Measurements from ENCODE around the gene GRIK4. TPM values are rescaled to one million over a fixed set of nuclear protein-coding genes. Genes with fewer than 3 reads are reported as not detected.

The GRIK4 gene
- polyA plus RNA-seq, 1 donor: 0.94 TPM

- Histone ChIP-seq H3K27ac (ENCODE audit: low read length) (no peak overlapping the region), H3K4me1 (ENCODE audit: control insufficient read depth, insufficient read depth, low read length) (no peaks in the 10 kb centered on the region), H3K4me3 (ENCODE audit: low read length) (no peak overlapping the region), H3K36me3 (ENCODE audit: control insufficient read depth, insufficient read depth, low read length) (no peaks in the 10 kb centered on the region), H3K9me3 (ENCODE audit: control insufficient read depth, low read depth, low read length) (no peaks in the 10 kb centered on the region), H3K27me3 (ENCODE audit: control insufficient read depth, insufficient read depth, low read length) (no peaks in the 10 kb centered on the region)
- WGBS (ENCODE audit: insufficient coverage, low lambda C conversion rate): no CpG with 5 or more reads among the region's 5 CpGs
- no peak for DNase-seq
Observed at GRCh38 chr11:120682866-120683265, 171.3 kb downstream of the GRIK4 start.

- no peaks in the 10 kb centered on the region for H3K36me3 ChIP-seq (ENCODE audit: control insufficient read depth, insufficient read depth, low read length)
- DNase-seq: no peak
- H3K4me3 ChIP-seq (ENCODE audit: low read length): no peak overlapping the region
- H3K27me3 ChIP-seq (ENCODE audit: control insufficient read depth, insufficient read depth, low read length): no peaks in the 10 kb centered on the region
- H3K4me1 ChIP-seq (ENCODE audit: control insufficient read depth, insufficient read depth, low read length): no peaks in the 10 kb centered on the region
- no peaks in the 10 kb centered on the region for H3K9me3 ChIP-seq (ENCODE audit: control insufficient read depth, low read depth, low read length)
- no peak overlapping the region for H3K27ac ChIP-seq (ENCODE audit: low read length)
- WGBS (ENCODE audit: insufficient coverage, low lambda C conversion rate): no CpG with 5 or more reads among the region's 7 CpGs
Observed at GRCh38 chr11:120686516-120686915, 175.0 kb downstream of the GRIK4 start.

GRCh38 chr11:120688163-120688562 lies 176.6 kb downstream of the GRIK4 start:
- no CpG with 5 or more reads among the region's 1 CpG for WGBS (ENCODE audit: insufficient coverage, low lambda C conversion rate)
- Histone ChIP-seq H3K27me3 (ENCODE audit: control insufficient read depth, insufficient read depth, low read length) (no peaks in the 10 kb centered on the region), H3K4me3 (ENCODE audit: low read length) (no peak overlapping the region), H3K27ac (ENCODE audit: low read length) (no peak overlapping the region), H3K36me3 (ENCODE audit: control insufficient read depth, insufficient read depth, low read length) (no peaks in the 10 kb centered on the region), H3K4me1 (ENCODE audit: control insufficient read depth, insufficient read depth, low read length) (no peaks in the 10 kb centered on the region), H3K9me3 (ENCODE audit: control insufficient read depth, low read depth, low read length) (no peaks in the 10 kb centered on the region)
- no peak for DNase-seq

- H3K27ac ChIP-seq (ENCODE audit: low read length): no peak overlapping the region
- no peaks in the 10 kb centered on the region for H3K4me1 ChIP-seq (ENCODE audit: control insufficient read depth, insufficient read depth, low read length)
- no peak for DNase-seq
- no peak overlapping the region for H3K4me3 ChIP-seq (ENCODE audit: low read length)
- WGBS (ENCODE audit: insufficient coverage, low lambda C conversion rate): 100% methylated on average over 1 of the region's 7 CpGs
- H3K27me3 ChIP-seq (ENCODE audit: control insufficient read depth, insufficient read depth, low read length): no peaks in the 10 kb centered on the region
- no peaks in the 10 kb centered on the region for H3K36me3 ChIP-seq (ENCODE audit: control insufficient read depth, insufficient read depth, low read length)
- no peaks in the 10 kb centered on the region for H3K9me3 ChIP-seq (ENCODE audit: control insufficient read depth, low read depth, low read length)
Observed at GRCh38 chr11:120689596-120690275, 178.2 kb downstream of the GRIK4 start.

GRCh38 chr11:120690406-120690805 lies 178.9 kb downstream of the GRIK4 start:
- Histone ChIP-seq H3K4me1 (ENCODE audit: control insufficient read depth, insufficient read depth, low read length) (no peaks in the 10 kb centered on the region), H3K4me3 (ENCODE audit: low read length) (no peak overlapping the region), H3K27me3 (ENCODE audit: control insufficient read depth, insufficient read depth, low read length) (no peaks in the 10 kb centered on the region), H3K27ac (ENCODE audit: low read length) (no peak overlapping the region), H3K36me3 (ENCODE audit: control insufficient read depth, insufficient read depth, low read length) (no peaks in the 10 kb centered on the region), H3K9me3 (ENCODE audit: control insufficient read depth, low read depth, low read length) (no peaks in the 10 kb centered on the region)
- DNase-seq: no peak
- WGBS (ENCODE audit: insufficient coverage, low lambda C conversion rate): no CpG with 5 or more reads among the region's 5 CpGs

- DNase-seq: no peak
- H3K9me3 ChIP-seq (ENCODE audit: control insufficient read depth, low read depth, low read length): no peaks in the 10 kb centered on the region
- H3K36me3 ChIP-seq (ENCODE audit: control insufficient read depth, insufficient read depth, low read length): no peaks in the 10 kb centered on the region
- no peaks in the 10 kb centered on the region for H3K4me1 ChIP-seq (ENCODE audit: control insufficient read depth, insufficient read depth, low read length)
- H3K27me3 ChIP-seq (ENCODE audit: control insufficient read depth, insufficient read depth, low read length): no peaks in the 10 kb centered on the region
- H3K27ac ChIP-seq (ENCODE audit: low read length): no peak overlapping the region
- no peak overlapping the region for H3K4me3 ChIP-seq (ENCODE audit: low read length)
- 80% methylated on average over 1 of the region's 4 CpGs for WGBS (ENCODE audit: insufficient coverage, low lambda C conversion rate)
Observed at GRCh38 chr11:120694726-120695125, 183.2 kb downstream of the GRIK4 start.

- Histone ChIP-seq H3K9me3 (ENCODE audit: control insufficient read depth, low read depth, low read length) (no peaks in the 10 kb centered on the region), H3K27me3 (ENCODE audit: control insufficient read depth, insufficient read depth, low read length) (no peaks in the 10 kb centered on the region), H3K27ac (ENCODE audit: low read length) (no peak overlapping the region), H3K36me3 (ENCODE audit: control insufficient read depth, insufficient read depth, low read length) (no peaks in the 10 kb centered on the region), H3K4me1 (ENCODE audit: control insufficient read depth, insufficient read depth, low read length) (no peaks in the 10 kb centered on the region), H3K4me3 (ENCODE audit: low read length) (no peak overlapping the region)
- WGBS (ENCODE audit: insufficient coverage, low lambda C conversion rate): no CpG with 5 or more reads among the region's 8 CpGs
- no peak for DNase-seq
Observed at GRCh38 chr11:120695426-120695825, 183.9 kb downstream of the GRIK4 start.

GRCh38 chr11:120695939-120696338 lies 184.4 kb downstream of the GRIK4 start:
- no peak for DNase-seq
- Histone ChIP-seq H3K9me3 (ENCODE audit: control insufficient read depth, low read depth, low read length) (no peaks in the 10 kb centered on the region), H3K4me1 (ENCODE audit: control insufficient read depth, insufficient read depth, low read length) (no peaks in the 10 kb centered on the region), H3K27ac (ENCODE audit: low read length) (no peak overlapping the region), H3K4me3 (ENCODE audit: low read length) (no peak overlapping the region), H3K27me3 (ENCODE audit: control insufficient read depth, insufficient read depth, low read length) (no peaks in the 10 kb centered on the region), H3K36me3 (ENCODE audit: control insufficient read depth, insufficient read depth, low read length) (no peaks in the 10 kb centered on the region)
- WGBS (ENCODE audit: insufficient coverage, low lambda C conversion rate): no CpG with 5 or more reads among the region's 5 CpGs

- DNase-seq: no peak
- Histone ChIP-seq H3K4me1 (ENCODE audit: control insufficient read depth, insufficient read depth, low read length) (no peaks in the 10 kb centered on the region), H3K27ac (ENCODE audit: low read length) (no peak overlapping the region), H3K27me3 (ENCODE audit: control insufficient read depth, insufficient read depth, low read length) (no peaks in the 10 kb centered on the region), H3K36me3 (ENCODE audit: control insufficient read depth, insufficient read depth, low read length) (no peaks in the 10 kb centered on the region), H3K4me3 (ENCODE audit: low read length) (no peak overlapping the region), H3K9me3 (ENCODE audit: control insufficient read depth, low read depth, low read length) (no peaks in the 10 kb centered on the region)
- WGBS (ENCODE audit: insufficient coverage, low lambda C conversion rate): 94% methylated on average over 3 of the region's 11 CpGs
Observed at GRCh38 chr11:120696597-120697218, 185.2 kb downstream of the GRIK4 start.

GRCh38 chr11:120698918-120699317 lies 187.4 kb downstream of the GRIK4 start:
- H3K27ac ChIP-seq (ENCODE audit: low read length): no peak overlapping the region
- no peaks in the 10 kb centered on the region for H3K4me1 ChIP-seq (ENCODE audit: control insufficient read depth, insufficient read depth, low read length)
- no CpG with 5 or more reads among the region's 6 CpGs for WGBS (ENCODE audit: insufficient coverage, low lambda C conversion rate)

GRCh38 chr11:120702656-120703055 lies 191.1 kb downstream of the GRIK4 start:
- 54% methylated on average over 2 of the region's 3 CpGs for WGBS (ENCODE audit: insufficient coverage, low lambda C conversion rate)
- H3K27ac ChIP-seq (ENCODE audit: low read length): no peak overlapping the region
- H3K4me1 ChIP-seq (ENCODE audit: control insufficient read depth, insufficient read depth, low read length): no peaks in the 10 kb centered on the region
- no peak for DNase-seq
- H3K4me3 ChIP-seq (ENCODE audit: low read length): no peak overlapping the region
- H3K9me3 ChIP-seq (ENCODE audit: control insufficient read depth, low read depth, low read length): no peaks in the 10 kb centered on the region
- no peaks in the 10 kb centered on the region for H3K36me3 ChIP-seq (ENCODE audit: control insufficient read depth, insufficient read depth, low read length)
- H3K27me3 ChIP-seq (ENCODE audit: control insufficient read depth, insufficient read depth, low read length): no peaks in the 10 kb centered on the region

More at GRCh38 chr11:120698918-120699317, 187.4 kb downstream of the GRIK4 start:
- H3K36me3 ChIP-seq (ENCODE audit: control insufficient read depth, insufficient read depth, low read length): no peaks in the 10 kb centered on the region
- H3K9me3 ChIP-seq (ENCODE audit: control insufficient read depth, low read depth, low read length): no peaks in the 10 kb centered on the region
- DNase-seq: no peak
- no peak overlapping the region for H3K4me3 ChIP-seq (ENCODE audit: low read length)
- H3K27me3 ChIP-seq (ENCODE audit: control insufficient read depth, insufficient read depth, low read length): no peaks in the 10 kb centered on the region
